Posterior vena cava (tissue), 2 donors: Measurements from ENCODE around the gene DIP2B. TPM values are rescaled to one million over a fixed set of nuclear protein-coding genes. Genes with fewer than 3 reads are reported as not detected.

Experiments used
- DNase-seq: peaks from one replicate; pipeline ENCODE4 v3.0.0-alpha.2; 2020; ENCODE audit warnings: low spot score
- intact Hi-C, 2 donors: fragments of 100-400 bp; cut with DNase I; formaldehyde crosslinking; loops; one replicate each; pipeline versions ENCODE4 v1.14.1 to v1.14.2; 2022 to 2023
- total RNA-seq, 2 donors: library from RNA; stranded (reverse); fragmentation: NEBNext Ultra II Directional; extraction: Animal tissue kit (Norgen Biotek cat#: 25700); gene quantifications; one replicate each; pipeline ENCODE4 v1.2.1, GENCODE V29; 2021
- donor health status: DM: yes; HTN: yes; CAD: no.
- donor health status: DM: yes; HTN: yes; CAD: no.

Gene DIP2B
- total RNA-seq, 2 donors from 2014 or later, result 13.7 to 14.0 TPM

DNA sequence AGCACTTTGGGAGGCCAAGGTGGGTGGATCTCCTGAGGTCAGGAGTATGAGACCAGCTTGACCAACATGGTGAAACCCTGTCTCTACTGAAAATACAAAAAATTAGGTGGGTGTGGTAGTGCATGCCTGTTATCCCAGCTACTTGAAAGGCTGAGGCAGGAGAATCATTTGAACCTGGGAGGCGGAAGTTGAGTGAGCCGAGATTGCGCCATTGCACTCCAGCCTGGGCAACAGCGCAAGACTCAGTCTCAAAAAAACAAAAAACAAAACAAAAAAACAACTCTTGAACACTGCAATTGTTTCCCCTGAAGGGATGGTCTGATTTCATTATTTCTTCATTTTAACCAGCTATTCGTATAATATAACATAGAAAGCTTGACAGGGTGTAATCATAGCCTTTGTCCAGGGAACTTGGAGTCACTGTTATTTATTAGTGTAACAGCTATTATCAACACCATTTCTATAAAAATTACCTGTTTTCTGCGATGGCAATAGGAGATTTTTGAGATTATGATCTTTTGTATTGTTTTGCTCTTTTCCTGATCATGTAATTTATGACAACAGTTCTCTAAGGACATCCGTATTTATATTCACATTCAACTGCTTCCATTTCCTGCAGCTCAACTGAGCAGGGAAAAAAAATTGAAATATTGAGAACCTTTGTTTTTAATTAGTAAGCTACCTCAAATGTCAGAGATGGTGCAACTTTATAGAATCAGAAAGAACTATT is 94.7 kb downstream of the DIP2B start:
- DNase-seq, result no peak
- intact Hi-C loops, result no loop called here

DNA sequence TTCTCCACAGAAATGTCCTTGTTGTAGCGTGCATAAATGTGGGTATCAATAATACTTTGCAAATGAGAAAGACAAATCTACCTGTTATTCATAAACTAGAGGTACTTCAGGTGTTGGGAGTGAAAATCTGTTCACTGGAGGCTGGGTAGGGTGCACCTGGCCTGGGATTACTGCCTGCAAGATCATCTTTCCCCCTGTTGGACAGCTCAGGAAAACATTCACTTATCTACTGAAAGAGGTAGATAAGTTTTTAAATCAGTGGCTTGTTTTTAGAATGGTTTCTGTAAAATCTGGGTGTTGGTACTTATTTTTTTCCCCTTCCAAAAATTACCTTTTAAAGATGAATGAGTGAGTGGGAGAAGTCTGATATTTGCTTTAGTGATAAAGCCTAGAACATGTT is 95.6 kb downstream of the DIP2B start:
- intact Hi-C loops, result no loop called here
- no peak for DNase-seq

DNA sequence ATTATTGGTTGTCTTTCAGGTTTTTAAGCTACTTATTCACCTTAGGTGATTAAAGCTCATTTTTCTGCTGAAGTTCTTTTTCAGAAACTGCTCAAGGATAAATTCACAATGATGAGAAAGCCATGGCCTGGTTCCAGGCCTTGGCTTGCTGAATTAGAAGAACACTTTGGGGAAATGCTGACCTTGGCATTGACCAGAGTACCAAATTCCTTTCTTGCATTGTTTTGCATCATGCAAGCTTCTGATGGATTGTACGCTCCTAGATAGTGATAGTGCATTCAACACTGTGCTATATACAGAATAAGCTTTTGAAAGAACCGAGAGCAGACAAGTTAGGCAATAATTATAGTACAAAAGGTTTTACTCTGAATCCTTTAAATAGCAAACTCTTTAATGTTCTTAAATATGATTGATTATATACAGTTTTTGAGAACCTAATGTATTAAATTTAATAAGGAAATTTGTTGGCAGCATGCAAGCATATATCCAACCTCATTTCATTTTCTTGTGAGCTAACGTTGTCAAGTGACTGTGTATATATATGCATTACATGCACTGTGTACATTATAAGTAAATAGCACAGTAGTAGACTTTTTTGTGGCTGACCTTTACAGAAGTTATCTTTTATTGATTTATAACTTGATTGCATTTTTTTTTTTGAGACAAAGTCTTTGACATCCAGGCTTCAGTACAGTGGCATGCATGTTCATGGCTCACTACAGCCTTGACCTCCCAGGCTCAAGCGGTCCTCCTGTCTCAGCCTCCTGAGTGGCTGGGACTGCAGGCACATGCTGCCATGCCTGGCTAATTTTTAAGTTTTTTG is 99.2 kb downstream of the DIP2B start:
- no peak for DNase-seq
- intact Hi-C loops, result no loop called here

DNA sequence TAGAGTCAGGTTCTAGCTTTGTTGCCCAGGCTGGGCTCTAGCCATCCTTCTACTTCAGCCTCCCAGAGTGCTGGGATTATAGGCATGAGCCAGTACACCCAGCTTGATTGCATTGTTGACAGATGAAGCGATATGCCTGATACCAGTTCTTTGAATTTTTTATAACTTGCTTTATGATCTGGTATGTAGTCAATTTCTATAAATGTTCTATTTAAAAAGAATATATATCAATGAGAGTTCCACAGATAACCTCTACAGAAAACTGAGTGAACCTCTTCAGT is 99.8 kb downstream of the DIP2B start:
- no peak for DNase-seq
- intact Hi-C loops, result no loop called here

DNA sequence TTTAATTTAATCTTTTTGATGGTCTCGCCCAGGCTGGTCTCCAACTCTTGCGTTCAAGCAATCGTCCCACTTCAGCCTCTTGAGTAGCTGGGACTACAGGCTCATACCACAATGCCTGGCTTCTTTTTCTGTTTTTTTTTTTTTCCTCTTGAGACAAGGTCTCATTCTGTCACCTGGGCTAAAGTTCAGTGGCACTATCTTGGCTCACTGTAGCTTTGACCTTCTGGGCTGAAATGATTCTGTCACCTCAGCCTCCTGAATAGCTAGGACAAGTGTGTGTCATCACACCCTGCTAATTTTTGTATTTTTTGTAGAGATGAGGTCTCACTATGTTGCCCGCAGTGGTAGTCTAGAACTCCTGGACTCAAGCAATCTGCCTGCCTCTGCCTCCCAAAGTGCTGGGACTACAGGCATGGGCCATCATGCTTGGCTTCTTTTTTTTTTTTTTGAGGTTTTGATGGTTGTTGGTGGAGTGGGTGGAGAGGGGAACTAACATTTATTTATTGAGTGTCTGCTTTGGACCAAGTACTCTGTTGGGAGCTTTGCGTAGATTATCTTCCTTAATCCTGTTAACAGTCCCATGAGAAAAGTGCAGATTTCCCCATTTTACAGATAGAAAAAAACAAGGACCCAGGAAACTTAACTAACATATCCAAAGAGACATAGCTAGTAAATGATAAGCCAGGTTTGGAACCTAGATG is 102.0 kb downstream of the DIP2B start:
- DNase-seq, result no peak
- intact Hi-C loops, result no loop called here

DNA sequence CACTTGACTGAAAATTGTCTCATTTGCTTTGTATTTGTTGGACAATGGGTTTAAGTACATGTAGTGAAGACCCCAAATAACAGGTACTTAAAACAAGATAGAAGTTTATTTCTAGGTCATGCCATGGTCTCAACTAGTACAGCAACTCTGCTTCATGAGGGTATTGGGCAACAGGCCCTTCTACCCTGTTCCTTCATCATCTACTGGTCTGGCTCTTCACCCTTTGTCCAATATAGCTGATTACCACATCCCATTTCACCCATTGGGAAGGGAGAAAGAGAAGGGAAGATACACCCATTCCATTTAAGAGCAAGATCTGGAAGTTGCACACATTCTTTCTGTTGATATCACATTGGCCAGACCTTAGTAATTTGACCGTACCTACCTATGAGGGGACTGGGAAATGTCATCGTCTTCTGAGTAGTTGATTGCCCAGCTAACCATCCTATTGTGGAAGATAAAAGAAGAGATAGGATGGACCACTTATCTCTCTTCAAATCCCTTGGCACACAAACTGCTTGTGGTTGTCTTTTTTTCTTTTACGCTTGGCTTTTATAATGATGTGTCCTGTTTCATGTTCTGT is 104.6 kb downstream of the DIP2B start:
- no peak for DNase-seq
- intact Hi-C loops, result no loop called here

DNA sequence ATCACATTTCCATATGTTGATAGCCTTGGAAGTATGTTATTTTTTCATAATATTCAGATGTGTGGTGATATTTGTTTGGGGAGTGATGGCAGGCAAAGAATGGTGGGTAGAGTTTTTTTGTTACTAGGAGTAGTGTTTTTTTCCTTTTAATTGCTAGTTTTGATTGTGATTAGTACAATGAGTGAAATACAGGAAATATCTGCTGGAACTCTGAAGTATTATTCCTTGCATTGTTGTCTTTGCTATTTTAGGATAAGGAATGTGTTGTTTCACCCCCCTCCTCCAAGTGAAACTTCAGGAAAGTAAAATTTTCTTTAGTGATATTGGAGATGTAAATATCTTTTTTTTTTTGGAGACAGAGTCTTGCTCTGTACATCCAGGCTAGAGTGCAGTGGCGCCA is 105.4 kb downstream of the DIP2B start:
- intact Hi-C loops, result no loop called here
- no peak for DNase-seq

DNA sequence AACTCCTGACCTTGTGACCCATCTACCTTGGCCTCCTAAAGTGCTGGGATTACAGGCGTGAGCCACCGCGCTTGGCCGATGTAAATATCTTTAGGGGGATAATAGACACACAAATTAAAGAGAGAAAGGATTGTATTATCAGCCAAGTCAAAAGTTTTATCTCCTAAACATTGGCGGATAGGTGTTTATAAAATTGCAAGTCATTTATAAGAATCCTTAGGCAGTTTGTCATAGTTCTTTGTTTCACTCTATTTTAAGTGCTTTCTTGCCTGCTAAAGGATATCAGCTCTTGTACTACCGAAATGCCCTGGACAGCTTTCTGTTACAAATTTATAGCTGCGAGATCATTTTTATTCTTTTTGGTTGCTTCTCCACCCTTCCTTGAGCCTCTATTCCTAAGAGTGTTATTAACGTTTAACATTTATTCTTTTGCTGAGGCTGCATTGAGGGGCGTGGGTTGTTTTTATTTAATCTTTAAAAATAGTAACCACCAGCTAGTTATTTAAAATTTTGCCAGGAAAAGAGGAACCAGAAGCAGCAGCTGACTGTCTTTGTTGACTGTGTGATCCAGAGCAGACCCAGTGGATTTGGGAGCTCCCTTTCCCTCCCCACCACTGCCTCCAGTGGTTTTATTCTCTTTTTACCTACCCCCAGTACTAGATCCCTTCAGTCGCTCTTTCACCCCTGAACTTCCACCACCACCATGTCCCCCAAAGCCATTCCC is 106.4 kb downstream of the DIP2B start:
- intact Hi-C loops, result no loop called here
- no peak for DNase-seq

DNA sequence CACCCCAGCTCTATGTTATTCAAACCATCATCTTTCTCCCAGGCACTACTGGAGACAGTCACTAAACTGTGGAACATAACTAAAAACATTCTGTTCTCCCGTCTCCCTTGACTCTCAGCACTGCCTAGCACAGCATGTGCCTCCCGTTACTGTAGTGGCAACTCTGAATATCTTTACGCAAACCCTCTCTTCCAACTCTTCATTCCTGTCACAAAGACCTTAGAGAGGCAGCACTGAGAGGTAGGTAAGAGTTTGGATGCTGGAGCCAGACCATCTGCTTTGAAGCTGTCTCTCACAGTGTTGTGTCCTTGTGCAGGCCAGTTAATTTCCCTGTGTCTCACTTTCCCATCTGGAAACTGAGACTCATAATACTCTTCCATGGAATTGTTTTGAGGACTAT is 108.1 kb downstream of the DIP2B start:
- DNase-seq, result no peak
- intact Hi-C loops, result no loop called here

DNA sequence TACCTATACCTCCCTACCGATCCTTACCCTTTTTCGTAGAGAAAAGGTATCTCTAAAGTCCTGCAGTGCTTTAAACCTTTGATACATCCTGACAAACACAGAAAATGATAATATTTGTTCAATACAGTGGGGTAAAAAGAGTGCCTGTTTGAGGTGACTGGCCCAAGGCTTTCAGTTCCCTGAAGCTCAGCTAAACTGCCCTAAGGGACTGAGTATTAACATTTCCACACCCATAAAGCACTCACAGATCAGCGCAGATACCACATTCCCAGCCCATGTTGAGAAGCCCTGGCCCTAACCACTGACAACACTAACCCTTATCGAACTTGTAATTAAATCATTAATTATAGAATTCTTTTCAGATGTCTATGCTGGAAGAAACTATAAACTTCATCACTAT is 108.7 kb downstream of the DIP2B start:
- intact Hi-C loops, result no loop called here

DNA sequence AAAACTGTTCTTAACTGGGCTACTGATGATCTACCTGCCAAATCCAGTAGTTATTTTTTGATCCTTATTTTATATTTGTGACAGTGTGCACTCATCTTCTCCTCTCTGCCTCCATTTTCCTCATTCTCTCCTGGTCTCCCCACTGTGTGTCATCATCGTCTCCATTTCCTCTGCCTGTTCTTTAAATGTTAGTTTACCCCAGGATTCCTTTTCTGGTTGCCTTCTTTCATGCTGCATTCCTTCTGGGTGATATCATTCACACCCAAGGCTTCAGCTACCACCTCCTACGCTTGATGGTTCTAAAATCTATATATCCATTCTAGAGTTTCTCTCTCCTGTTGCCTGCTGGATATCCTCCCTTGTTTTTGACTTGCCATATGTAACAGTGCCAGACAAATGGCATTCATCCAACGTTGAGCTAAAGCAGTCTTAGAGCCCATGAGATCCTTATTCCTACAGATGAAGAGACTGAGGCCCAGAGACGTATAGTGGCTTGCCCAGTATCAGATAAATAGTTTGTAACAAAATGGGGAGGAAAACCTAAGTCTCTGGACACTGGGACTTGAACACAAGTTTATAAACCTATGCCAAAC is 109.5 kb downstream of the DIP2B start:
- intact Hi-C loops, result no loop called here
- no peak for DNase-seq

More for the DNA sequence above, 108.7 kb downstream of the DIP2B start:
- DNase-seq, result no peak

DNA sequence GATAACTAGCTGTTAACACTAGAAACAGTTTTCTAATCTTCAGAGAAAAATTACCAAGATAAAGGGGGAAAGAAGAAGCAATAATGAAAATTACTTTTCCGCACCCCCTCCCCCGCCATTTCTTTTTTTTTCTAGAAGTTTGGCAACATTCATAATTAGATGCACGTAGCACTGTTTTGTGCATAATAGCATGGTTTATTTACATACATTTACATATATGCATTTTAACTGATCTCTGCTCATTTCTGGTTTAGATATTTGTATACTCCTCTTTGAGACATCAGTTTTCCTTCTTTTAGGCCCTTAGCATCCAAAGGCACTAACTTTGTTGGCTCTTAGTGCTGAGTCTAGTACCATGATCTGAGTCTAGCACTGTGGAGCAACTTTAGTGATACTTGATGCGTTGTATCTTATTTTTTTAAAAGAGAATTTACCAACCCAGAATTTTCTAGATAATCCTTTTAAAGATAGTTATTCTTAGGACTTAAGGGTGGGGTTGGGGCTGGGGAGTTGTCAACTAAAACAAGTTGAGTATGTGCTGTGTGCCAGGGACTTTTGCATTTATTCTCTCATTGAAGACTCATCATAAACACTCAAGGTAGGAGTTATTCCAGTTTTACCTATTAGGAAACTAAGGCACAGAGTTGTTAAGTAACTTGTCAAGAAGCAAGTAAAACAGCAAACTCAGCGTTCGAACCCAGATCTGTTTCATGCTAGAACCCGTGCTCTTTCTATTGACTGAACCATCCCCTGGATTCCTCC is 110.5 kb downstream of the DIP2B start:
- no peak for DNase-seq
- intact Hi-C loops, result no loop called here

DNA sequence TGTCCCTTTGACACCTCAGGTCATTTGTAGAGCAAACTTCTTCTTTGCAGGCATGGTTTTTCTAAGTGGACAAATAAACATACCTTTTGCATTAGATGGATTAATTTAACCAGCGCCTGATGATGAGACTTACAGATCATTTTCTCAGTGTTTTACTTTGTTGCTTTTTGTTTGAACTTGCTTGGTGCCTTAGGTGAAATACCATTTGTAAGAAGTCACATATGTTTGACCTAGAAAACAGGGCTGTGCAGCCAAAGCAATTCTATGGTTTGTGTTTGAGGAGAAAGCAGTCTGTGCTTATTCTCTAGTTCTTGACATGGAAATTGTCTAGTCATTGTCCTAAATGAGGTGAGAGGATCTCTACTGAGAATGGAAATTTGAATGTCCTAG is 111.1 kb downstream of the DIP2B start:
- intact Hi-C loops, result no loop called here
- no peak for DNase-seq

DNA sequence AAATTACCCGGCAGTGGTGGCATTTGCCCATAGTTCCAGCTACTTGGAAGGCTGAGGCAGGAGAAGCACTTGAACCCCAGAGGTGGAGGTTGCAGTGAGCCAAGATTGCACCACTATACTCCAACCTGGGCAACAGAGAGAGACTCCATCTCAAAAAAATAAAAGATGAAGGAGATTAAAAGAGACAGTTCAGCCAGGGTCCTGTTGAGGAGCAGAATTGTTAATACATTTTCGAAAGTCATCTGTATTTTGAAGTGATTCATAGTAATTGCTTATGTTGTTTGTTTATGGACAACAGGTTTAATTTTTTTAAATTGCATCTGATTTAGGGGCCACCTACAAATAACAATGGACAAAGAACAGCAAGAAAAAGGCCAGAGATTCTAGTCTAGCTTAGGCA is 112.9 kb downstream of the DIP2B start:
- no peak for DNase-seq
- intact Hi-C loops, result no loop called here

DNA sequence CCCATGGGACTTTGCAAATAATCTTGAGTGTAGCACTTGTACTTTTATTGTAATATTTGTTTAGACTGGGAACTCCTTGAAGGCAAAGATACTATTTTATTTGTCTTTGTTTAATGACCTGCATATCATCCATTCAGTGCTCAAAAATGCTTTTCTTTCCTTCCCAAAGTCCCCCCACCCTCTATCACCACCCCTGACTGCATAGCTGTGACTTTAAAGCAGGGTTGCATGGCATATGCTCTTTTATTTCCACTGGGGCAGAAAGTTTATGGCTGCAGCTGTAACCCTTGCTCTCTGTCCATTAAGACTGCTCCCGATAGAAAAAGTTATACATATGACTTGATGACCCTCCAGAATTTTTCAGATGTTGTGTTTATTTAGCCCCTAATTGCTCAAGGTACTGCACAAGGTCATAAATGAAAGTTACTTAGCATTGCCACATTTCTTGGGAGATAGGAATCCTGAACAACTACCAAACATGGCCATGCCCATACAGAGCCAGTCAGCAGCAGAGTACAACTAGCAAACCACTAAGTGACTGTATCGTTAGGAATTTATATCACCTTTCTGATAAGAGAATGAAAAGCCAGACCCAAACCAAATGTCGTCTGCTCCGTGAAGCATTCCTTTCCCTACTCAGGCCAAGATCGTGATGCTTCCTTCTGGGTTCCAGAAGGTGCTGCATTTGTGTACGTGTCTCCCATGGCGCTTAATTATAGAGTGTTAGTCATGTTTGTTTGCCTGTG is 114.3 kb downstream of the DIP2B start:
- intact Hi-C loops, result no loop called here
- DNase-seq, result no peak

DNA sequence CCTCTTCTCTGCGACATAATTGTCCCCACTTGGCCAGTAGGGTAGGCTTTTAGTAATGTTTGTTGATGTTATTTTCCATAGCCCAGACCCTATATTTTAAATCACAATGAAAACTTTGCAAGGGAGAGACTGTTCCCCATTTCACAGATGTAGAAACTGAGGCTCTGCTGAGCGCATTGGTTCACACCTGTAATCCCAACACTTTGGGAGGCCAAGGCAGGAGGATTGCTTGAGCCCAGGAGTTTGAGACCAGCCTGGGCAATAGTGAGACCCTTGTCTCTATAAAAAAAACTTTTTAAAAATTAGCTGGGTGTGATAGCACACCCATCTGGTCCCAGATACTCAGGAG is 114.8 kb downstream of the DIP2B start:
- intact Hi-C loops, result no loop called here
- no peak for DNase-seq

DNA sequence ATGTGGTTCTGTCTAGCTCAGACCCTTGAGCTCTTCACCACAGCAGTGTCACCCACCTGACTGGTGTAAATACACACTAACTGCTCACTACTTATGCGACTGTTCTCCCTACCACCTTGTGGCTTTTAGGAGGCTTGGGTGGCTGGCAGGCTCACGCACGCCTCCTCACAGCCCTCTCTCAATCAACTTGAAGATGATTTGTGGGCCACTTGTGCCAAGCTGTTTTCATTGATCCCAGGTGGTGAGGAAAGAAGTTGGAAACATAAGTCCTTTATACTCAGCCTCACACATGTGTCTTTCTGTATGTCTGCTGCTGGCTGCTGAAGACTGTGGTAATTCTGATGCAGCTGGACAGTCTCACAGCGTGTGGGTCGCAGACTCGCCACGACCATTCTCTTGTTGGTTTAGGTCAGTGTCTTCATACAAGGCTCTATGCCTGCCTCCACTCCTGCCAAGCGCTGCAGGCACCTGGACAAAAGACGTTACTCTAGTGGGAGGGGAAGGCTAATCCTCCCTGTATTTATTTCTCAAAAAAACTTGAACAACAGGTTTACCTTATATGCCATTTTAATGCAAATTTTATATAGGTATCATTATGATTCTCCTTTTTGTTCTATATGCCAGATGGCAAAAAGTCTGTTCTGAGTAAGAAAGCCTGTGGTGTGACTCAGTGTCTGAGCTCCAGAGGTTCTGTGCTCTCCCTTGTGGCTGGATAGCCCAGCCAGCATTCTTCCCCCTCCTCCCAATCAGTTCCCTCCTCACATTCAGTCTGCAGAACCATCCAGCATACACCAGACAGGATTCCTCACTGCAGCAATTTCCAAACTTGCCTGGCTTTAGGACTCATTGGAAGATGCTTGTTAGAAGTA is 115.6 kb downstream of the DIP2B start:
- DNase-seq, result no peak
- intact Hi-C loops, result no loop called here
